ENCODE measurements around the gene TFAP2A.

TFAP2A gene

DNA sequence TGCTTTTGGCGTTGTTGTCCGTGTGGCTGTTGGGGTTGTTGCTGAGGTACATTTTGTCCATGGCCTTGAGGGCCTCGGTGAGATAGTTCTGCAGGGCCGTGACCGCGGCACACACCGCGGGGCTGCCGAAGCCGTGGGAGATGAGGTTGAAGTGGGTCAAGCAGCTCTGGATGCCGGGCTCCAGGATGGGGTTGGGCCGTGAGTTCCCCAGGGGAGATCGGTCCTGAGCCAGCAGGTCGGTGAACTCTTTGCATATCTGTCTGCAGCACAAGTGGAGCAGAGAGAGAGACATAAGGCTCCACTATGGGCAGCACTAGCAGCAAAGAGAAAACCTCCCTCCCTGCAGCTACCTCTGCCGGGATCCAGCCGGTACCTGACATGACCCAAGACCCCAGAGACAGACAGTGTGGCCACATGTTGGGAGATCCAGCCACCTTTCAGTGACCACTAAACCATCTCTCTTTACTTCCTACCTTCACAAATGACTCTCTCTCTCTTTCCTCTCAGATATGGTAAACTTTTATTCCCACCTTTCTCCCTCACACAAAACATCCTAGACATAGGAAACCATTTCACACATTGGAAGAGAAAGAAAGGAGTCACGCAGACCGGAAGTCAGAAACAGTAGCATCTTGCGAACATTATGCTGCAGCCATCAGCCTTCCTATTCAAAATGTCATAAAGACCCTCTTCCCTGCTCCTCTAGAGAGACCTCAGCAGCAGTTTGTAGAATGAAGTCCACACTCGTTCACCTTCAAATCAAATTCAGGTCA lies 16.2 kb downstream of the TFAP2A start:
- no peak for FAIRE-seq

DNA sequence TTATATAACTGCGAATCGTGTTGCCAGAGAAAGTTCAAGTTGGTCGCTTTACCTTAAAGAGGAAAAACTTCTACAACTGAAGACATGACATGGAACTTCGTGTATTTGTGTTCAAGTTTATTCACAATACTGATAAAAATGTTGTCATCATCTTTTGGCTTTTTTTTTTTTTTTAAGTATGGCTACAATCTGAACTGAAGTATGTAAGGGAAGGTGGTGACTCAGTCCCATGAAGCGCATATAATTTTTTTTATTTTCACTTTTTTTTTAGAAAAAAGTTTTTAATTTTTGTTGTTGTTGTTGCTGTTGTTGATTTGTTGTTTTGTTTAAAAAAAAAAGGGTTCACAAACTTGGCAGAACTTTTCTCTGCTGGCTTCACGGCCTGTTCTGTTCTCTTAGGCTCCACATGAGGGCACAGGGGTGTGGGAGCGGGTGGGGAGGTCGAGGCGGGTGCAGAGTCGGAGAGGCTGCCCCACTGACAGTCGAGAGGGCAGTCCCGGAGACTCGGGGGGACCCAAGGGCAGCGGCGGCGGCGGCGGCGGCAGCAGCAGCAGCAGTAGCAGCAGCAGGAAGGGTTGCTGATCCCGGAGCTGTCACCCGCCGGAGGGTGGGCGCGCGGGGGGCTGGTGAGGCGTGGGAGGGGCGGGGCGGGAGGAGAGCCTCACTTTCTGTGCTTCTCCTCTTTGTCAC lies 17.0 kb downstream of the TFAP2A start:
- FAIRE-seq, result no peak

DNA sequence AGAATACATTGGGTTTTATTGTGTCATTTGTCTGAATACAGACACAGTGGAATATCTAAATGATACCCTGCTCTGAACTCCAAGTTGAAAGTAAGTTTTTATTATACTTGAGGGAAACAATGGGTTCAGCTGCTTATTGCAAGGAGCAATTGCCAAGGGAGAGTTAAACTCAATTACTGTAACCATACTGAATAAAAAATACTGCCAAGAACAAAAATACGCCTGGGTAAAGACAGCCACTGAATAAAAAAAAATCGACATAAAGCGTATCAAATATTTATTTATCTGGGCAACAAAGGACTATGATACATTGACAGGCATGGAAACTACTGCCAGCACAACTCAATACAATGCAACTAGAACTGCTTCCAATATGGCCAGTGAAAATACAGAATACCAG lies 18.1 kb downstream of the TFAP2A start:
- no peak for FAIRE-seq

DNA sequence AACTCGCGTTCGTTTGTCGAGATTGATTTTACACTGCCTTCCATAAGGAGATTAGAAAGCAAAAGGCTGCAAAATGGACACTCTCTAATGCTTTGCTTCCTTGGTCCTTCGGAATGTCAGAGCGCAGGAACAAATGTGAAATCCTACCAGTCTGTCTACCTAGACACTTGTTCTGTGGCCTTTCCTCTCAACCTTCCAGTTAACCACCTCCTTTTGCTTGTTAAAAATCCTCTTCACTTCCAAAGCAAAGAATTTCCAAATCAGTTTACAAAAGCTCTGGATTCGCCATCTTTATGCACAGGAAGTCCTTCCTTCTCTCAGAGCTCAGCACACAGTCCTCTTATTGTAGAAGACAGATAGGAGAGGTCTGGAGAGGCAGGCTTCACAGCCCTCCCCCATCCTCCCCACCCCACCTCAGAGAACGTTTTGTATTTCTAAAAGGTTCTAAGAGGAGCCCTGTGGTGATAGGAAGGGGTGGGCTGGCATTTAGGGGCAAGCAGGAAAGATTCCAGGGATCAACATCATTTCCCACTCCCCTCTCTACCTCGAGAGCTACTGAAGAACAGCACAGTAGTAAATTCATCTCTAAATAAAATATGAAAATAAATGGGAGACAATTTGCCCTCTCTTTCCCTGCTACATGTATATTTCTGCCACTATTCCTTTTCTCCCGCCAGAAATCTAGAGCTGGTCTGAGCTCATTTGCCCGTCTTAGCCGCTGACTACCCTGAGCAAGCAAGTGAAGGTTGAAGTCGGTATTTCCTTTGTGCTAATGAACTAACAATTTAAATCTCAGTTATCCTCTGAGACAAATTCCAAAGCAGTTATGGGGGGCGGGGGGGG lies 18.9 kb downstream of the TFAP2A start:
- FAIRE-seq, result no peak

DNA sequence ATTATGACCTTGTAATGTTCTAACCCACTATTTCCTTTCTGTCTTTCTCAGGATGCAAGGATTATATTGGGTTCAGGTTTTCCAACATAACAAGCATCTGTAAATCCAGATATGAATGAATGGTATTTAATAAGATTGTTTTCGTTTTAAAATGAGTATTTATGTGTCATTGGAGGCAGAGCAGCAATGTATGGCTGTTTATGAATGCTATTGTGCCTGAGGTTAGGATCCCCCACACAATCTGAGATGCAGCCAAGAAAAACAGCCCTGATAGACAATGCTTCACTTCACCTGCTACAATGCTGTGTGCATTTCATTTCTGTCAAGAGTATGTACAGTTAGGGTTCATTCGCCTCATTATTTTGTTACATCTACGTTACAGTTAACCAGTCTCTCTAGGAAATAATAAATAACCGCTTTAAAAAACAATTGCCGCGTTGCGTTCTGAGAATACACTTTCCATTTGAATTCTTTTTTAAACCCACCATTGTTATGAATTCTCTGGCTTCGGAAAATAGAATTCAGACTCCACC lies 19.6 kb downstream of the TFAP2A start:
- no peak for FAIRE-seq

DNA sequence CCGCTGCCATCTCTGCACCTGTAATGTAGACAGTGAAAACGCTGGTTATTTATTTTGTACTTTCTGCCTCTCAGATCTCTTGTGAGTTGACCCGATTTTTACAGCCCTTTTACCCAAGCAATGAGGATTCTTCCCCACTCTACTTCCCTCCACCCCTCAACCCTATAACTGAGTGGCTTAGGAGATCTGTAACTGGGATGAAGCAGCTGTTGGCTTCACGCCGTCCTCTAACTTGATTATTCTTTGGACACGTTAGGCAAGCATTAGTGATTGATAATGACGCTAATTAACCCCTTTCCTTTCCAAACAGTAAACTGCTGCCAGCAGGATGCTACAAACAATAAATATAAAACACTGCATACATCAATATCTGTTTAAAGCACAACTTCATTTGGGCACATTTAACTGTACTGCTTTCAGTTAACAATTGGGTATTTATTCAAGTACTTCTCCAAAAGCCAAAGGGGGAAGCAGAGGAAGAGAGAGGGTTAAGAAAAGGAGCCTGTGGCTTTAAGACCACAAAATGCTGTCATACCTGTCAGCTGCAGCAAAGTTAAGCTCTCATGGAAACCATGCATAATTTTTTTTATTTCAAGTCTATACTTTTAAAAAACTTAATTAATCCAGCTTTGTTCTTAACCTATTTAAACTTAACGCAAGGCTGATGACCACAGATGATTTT lies 21.2 kb downstream of the TFAP2A start:
- no peak for FAIRE-seq

DNA sequence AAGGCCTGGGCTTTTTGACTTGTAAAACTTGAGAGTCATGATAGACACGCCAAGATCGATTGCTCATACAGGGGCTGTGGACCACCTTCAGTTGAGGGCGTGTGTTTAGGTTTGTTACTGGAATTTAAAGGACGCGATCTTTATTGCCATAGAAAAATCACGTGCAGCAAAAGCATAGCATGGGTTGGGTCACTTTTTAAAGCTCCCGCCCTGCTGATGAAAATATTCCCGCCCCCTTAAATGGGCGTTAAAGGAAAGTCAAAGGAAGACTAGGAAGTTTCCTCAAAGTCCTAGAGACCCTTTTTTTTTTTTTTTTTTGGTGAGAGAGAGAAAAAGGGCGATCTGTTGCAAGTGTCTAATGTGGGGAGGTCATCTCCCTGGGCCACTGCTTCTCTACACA lies 23.1 kb downstream of the TFAP2A start:
- no peak for FAIRE-seq

- no peak for FAIRE-seq
Measured at GRCh38 chr6:10391299-10391630, 23.6 kb downstream of the TFAP2A start.

GRCh38 chr6:10390495-10391298 lies 24.2 kb downstream of the TFAP2A start:
- FAIRE-seq, result no peak

GRCh38 chr6:10389739-10390494 lies 25.0 kb downstream of the TFAP2A start:
- no peak for FAIRE-seq

DNA sequence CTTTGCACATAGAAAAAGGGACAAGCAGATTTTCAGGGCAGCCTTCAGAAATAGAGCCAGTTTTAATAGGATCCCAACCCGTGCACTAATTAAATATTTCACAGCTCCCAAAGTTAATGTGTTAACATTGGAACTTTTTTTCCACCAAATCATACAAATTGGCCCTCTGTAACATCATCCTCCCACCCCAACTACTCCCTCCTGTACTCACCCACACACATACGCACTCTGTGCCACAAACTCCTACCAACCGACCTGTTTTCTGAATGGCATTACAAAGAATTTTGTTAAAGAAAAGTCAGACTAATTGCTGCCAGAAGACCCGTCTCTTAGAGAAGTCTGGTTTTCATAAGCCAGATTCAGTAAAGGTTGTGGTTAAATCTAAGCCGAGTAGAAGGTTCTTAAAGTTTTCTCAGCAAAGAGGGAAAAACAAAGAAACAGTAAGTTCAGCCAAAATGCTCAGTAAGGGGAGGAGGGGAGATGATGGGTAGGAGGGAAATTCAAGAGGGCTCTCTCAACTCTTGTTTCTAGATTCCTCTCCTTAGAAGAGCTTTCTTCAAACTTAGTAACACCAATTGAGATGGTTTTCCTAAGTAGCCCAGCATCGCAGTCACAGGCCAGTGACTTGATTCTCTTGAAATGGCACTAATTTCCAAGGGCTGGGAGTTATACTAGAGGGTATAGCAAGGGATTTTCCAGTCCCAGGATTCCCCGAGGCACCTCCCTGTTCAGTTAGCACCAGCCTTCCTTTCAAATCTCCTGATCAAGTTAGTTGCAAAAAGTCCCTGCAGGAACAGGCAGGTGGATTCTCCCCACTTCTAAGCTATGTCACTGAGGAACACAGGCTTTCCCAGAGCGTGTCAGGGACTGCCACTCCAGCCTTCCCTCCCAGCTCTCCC lies 27.9 kb downstream of the TFAP2A start:
- FAIRE-seq, result no peak

GRCh38 chr6:10386220-10386619 lies 28.7 kb downstream of the TFAP2A start:
- FAIRE-seq, result no peak

- FAIRE-seq, result no peak
Measured at GRCh38 chr6:10385524-10386132, 29.2 kb downstream of the TFAP2A start.

DNA sequence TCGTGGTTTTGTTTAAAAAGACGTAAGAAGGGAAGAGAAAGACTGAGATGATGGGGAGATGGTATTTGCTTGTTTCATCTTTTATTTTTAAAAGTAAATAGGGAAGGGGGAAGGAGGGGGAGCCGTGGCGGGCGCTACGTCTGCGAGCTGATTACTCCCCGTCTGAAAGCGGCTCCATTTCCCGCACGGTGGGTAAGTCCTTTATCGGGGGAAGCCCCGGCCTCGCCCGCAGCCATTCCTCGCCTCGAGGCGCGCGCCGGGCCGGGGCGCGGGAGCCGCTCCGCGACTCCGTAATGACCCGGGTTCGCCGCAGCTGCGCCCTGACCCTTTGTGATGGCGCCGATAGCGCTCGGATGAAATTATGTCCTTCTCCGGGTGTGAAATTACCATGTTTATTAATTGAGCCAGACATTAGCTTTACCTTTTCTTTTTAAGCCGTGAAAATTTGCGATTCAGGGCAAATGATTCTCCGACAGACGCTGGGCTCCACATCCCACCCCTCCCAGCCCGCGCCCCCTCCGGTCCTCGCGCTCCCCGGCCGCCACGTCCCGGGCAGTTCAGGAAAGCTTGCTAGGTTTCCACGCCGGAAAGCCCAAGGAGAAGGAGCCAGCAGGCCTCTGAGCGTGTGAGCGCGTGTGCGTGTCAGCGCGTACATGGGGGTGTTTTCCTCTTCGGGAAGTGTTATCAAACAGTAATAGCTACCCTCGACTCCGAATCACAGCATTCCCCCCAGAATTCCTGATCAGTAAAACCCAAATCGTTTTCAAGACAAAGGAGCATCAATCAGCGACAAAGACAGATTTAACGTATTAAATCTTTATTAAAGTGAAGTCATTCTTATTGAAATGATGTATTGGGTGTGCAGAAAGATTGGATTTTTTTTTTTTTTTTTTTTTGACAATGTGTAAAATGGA lies 30.0 kb downstream of the TFAP2A start:
- FAIRE-seq, result no peak

DNA sequence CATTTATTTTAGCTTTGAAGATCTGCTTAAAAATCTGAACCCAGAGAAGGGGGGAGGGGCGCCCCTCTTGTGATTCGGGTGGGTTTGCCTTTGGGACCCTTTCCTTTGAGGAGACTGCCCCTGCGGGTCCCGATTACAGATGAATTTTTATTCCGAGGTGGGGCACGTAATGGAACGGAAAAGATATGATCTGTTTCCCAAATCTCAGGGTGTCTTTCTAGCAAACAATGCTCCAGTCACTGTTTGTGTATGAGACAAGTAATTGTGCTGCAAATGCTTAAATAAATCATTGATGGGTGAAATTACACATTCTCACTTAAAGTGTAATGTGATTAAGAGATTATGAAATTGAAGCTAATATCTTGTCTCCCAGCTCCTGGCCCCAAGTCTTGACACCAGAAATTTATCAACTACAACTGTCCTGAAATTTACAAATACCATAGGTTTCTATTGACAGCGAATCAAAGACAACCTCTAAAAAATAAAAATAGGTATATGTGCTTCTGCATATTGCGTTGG lies 30.7 kb downstream of the TFAP2A start:
- FAIRE-seq, result no peak

GRCh38 chr6:10383331-10384090 lies 31.4 kb downstream of the TFAP2A start:
- FAIRE-seq, result no peak

- FAIRE-seq, result no peak
Measured at GRCh38 chr6:10382728-10383330, 32.0 kb downstream of the TFAP2A start.
